Neural progenitor cell (in vitro differentiated cells): Measurements from ENCODE around the gene CST9L. TPM values are rescaled to one million over a fixed set of nuclear protein-coding genes. Genes with fewer than 3 reads are reported as not detected.

Experiments used
- DNase-seq: peaks from one replicate; pipeline ENCODE4 v3.0.0-alpha.2; 2016; ENCODE audit warnings: low spot score
- H2AFZ ChIP-seq: fragments of 200-600 bp; sonication (generic); replicated peaks from 2 replicates; pipeline ENCODE4 v1.6.1; 2016; ENCODE audit warnings: antibody characterized with exemption
- H3F3A ChIP-seq: fragments of 200-600 bp; sonication (generic); 2 replicates; pipeline ENCODE4 v1.6.1; 2016; ENCODE audit warnings: antibody characterized with exemption, low read depth
- H3K27ac ChIP-seq: fragments of 200-600 bp; sonication (generic); 2 replicates; pipeline ENCODE4 v1.5.1; 2016; ENCODE audit warnings: mild to moderate bottlenecking
- H3K27me3 ChIP-seq: fragments of 200-600 bp; sonication (generic); 2 replicates; pipeline ENCODE4 v1.6.1; 2016; ENCODE audit warnings: mild to moderate bottlenecking, moderate library complexity
- H3K36me3 ChIP-seq: fragments of 200-600 bp; sonication (generic); 2 replicates; pipeline ENCODE4 v1.5.1; 2016
- H3K4me1 ChIP-seq: fragments of 200-600 bp; sonication (generic); 2 replicates; pipeline ENCODE4 v1.6.1; 2016; ENCODE audit warnings: mixed run types
- H3K4me2 ChIP-seq: fragments of 200-600 bp; sonication (generic); 2 replicates; pipeline ENCODE4 v1.6.1; 2016
- H3K4me3 ChIP-seq: fragments of 200-600 bp; sonication (generic); 2 replicates; pipeline ENCODE4 v1.5.1; 2016
- H3K79me2 ChIP-seq: fragments of 200-600 bp; sonication (generic); 2 replicates; pipeline ENCODE4 v1.6.1; 2016; ENCODE audit warnings: low read depth
- H3K9ac ChIP-seq: fragments of 200-600 bp; sonication (generic); 2 replicates; pipeline ENCODE4 v1.6.1; 2016
- H3K9me3 ChIP-seq: fragments of 200-600 bp; sonication (generic); 2 replicates; pipeline ENCODE4 v1.5.1; 2016; ENCODE audit warnings: low read depth
- H4K20me1 ChIP-seq: fragments of 200-600 bp; sonication (generic); 2 replicates; pipeline ENCODE4 v1.6.1; 2016; ENCODE audit warnings: low read depth
- H3K27ac Mint-ChIP-seq: 3 replicates; pipeline ENCODE4 v1.8.0; 2021; ENCODE audit warnings: mixed read lengths
- H3K27me3 Mint-ChIP-seq: 2 replicates; pipeline ENCODE4 v1.8.0; 2022; ENCODE audit warnings: low read depth, mild to moderate bottlenecking, inconsistent platforms, moderate library complexity, mixed read lengths; ENCODE audit not compliant: insufficient read depth
- H3K36me3 Mint-ChIP-seq: 3 replicates; pipeline ENCODE4 v1.8.0; 2021; ENCODE audit warnings: mixed read lengths
- H3K4me1 Mint-ChIP-seq: 3 replicates; pipeline ENCODE4 v1.8.0; 2021; ENCODE audit warnings: mixed read lengths
- H3K4me3 Mint-ChIP-seq: 3 replicates; pipeline ENCODE4 v1.8.0; 2021; ENCODE audit warnings: mild to moderate bottlenecking, moderate library complexity, mixed read lengths
- H3K9me3 Mint-ChIP-seq: 3 replicates; pipeline ENCODE4 v1.8.0; 2020; ENCODE audit warnings: mixed read lengths
- CTCF ChIP-seq: fragments of 200-600 bp; sonication (generic); IDR thresholded peaks from 2 replicates; pipeline ENCODE4 v1.5.1; 2017; ENCODE audit warnings: antibody characterized with exemption, mild to moderate bottlenecking
- EZH2 ChIP-seq: fragments of 200-600 bp; sonication (generic); IDR thresholded peaks from 2 replicates; pipeline ENCODE4 v1.6.1; 2017; ENCODE audit warnings: antibody characterized with exemption, mild to moderate bottlenecking, moderate library complexity
- EZH2phosphoT487 ChIP-seq: fragments of 200-600 bp; sonication (generic); IDR thresholded peaks from 2 replicates; pipeline ENCODE4 v1.6.1; 2017; ENCODE audit warnings: antibody characterized with exemption
- total RNA-seq: library from RNA; depleted of rRNA; stranded (reverse); fragments of >200 nt; gene quantifications from 2 replicates; pipeline ENCODE4 v1.2.3, GENCODE V29; 2015; ENCODE audit warnings: low replicate concordance

Gene CST9L
- total RNA-seq, 1 donor from 2014 or later = not detected

GRCh38 chr20:23609486-23610109, 41.3 kb upstream of the CST9L start:
- Histone ChIP-seq H3K27ac (no peak overlapping the region), H3K4me1 (peaks cover 16% of the 10 kb centered on the region), H2AFZ (no peak overlapping the region), H4K20me1 (no peaks in the 10 kb centered on the region), H3K4me3 (no peak overlapping the region), H3K36me3 (no peaks in the 10 kb centered on the region), H3K9ac (no peak overlapping the region), H3K9me3 (no peaks in the 10 kb centered on the region), H3F3A (peaks cover 5% of the 10 kb centered on the region), H3K79me2 (no peaks in the 10 kb centered on the region), H3K27me3 (no peaks in the 10 kb centered on the region), H3K4me2 (peak overlapping the region; percentile 14)
- no peak for TF ChIP-seq CTCF
- TF ChIP-seq EZH2 = no peak
- TF ChIP-seq EZH2phosphoT487 = peak; percentile 35
- peaks cover 5% of the 10 kb centered on the region for H3K27me3 Mint-ChIP-seq
- no peak overlapping the region for H3K27ac Mint-ChIP-seq
- H3K9me3 Mint-ChIP-seq = peaks cover 5% of the 10 kb centered on the region
- H3K4me1 Mint-ChIP-seq = peaks cover 30% of the 10 kb centered on the region
- H3K4me3 Mint-ChIP-seq = no peak overlapping the region
- DNase-seq = peak; percentile 43
- no peaks in the 10 kb centered on the region for H3K36me3 Mint-ChIP-seq

GRCh38 chr20:23608251-23608846, 40.1 kb upstream of the CST9L start:
- Mint-ChIP-seq H3K4me1 (peaks cover 30% of the 10 kb centered on the region), H3K27ac (no peak overlapping the region)

GRCh38 chr20:23607497-23608245, 39.4 kb upstream of the CST9L start:
- Mint-ChIP-seq H3K27ac (no peak overlapping the region), H3K4me3 (peak overlapping the region; percentile 16), H3K4me1 (peaks cover 30% of the 10 kb centered on the region), H3K9me3 (peaks cover 8% of the 10 kb centered on the region), H3K36me3 (no peaks in the 10 kb centered on the region), H3K27me3 (peaks cover 11% of the 10 kb centered on the region)
- Histone ChIP-seq H3F3A (peaks cover 5% of the 10 kb centered on the region), H3K79me2 (no peaks in the 10 kb centered on the region), H3K27me3 (no peaks in the 10 kb centered on the region), H3K9me3 (no peaks in the 10 kb centered on the region), H2AFZ (peak overlapping the region; percentile 63), H3K36me3 (no peaks in the 10 kb centered on the region), H4K20me1 (no peaks in the 10 kb centered on the region), H3K27ac (no peak overlapping the region), H3K4me1 (peaks cover 16% of the 10 kb centered on the region), H3K4me3 (no peak overlapping the region), H3K9ac (no peak overlapping the region), H3K4me2 (no peak overlapping the region)
- TF ChIP-seq EZH2 = no peak
- no peak for TF ChIP-seq EZH2phosphoT487
- TF ChIP-seq CTCF = no peak
- no peak for DNase-seq

More at GRCh38 chr20:23608251-23608846, 40.1 kb upstream of the CST9L start:
- H3K36me3 Mint-ChIP-seq = no peaks in the 10 kb centered on the region
- Histone ChIP-seq H3K4me1 (peaks cover 16% of the 10 kb centered on the region), H4K20me1 (no peaks in the 10 kb centered on the region), H3K27me3 (no peaks in the 10 kb centered on the region), H3K4me3 (no peak overlapping the region), H3F3A (peaks cover 5% of the 10 kb centered on the region), H2AFZ (peak overlapping the region; percentile 63), H3K4me2 (no peak overlapping the region), H3K36me3 (no peaks in the 10 kb centered on the region), H3K9ac (no peak overlapping the region), H3K9me3 (no peaks in the 10 kb centered on the region), H3K27ac (no peak overlapping the region), H3K79me2 (no peaks in the 10 kb centered on the region)
- peaks cover 8% of the 10 kb centered on the region for H3K9me3 Mint-ChIP-seq
- peaks cover 11% of the 10 kb centered on the region for H3K27me3 Mint-ChIP-seq
- TF ChIP-seq CTCF (no peak), EZH2phosphoT487 (no peak), EZH2 (no peak)
- DNase-seq = no peak
- no peak overlapping the region for H3K4me3 Mint-ChIP-seq
